ENCODE results near the gene PTGER2.

Gene PTGER2

GRCh38 chr14:52307905-52308304 is 6.2 kb upstream of the PTGER2 start:
- Histone ChIP-seq H3K27me3 (replicated peaks; ENCODE audit: control insufficient read depth, insufficient read depth, low read length) (no peaks in the 10 kb centered on the region), H3K4me1 (ENCODE audit: control insufficient read depth, insufficient read depth, low read length) (peaks cover 14% of the 10 kb centered on the region), H3K9ac (ENCODE audit: low read length) (no peak overlapping the region), H3K36me3 (ENCODE audit: control insufficient read depth, insufficient read depth, low read length, severe bottlenecking) (no peaks in the 10 kb centered on the region), H3K9me3 (ENCODE audit: control insufficient read depth, low read length) (no peaks in the 10 kb centered on the region), H3K4me3 (ENCODE audit: low read length) (no peak overlapping the region)
- no peak for DNase-seq (ENCODE audit: low read depth)

- peaks cover 15% of the 10 kb centered on the region for H3K4me1 ChIP-seq (ENCODE audit: control insufficient read depth, insufficient read depth, low read length)
- no peak overlapping the region for H3K4me3 ChIP-seq (ENCODE audit: low read length)
- no peaks in the 10 kb centered on the region for H3K9me3 ChIP-seq (ENCODE audit: control insufficient read depth, low read length)
- no peak for DNase-seq (ENCODE audit: low read depth)
- H3K27me3 ChIP-seq (replicated peaks; ENCODE audit: control insufficient read depth, insufficient read depth, low read length), result no peaks in the 10 kb centered on the region
- H3K9ac ChIP-seq (ENCODE audit: low read length), result no peak overlapping the region
- no peaks in the 10 kb centered on the region for H3K36me3 ChIP-seq (ENCODE audit: control insufficient read depth, insufficient read depth, low read length, severe bottlenecking)
Observed at GRCh38 chr14:52310541-52310940, 3.6 kb upstream of the PTGER2 start.

DNA sequence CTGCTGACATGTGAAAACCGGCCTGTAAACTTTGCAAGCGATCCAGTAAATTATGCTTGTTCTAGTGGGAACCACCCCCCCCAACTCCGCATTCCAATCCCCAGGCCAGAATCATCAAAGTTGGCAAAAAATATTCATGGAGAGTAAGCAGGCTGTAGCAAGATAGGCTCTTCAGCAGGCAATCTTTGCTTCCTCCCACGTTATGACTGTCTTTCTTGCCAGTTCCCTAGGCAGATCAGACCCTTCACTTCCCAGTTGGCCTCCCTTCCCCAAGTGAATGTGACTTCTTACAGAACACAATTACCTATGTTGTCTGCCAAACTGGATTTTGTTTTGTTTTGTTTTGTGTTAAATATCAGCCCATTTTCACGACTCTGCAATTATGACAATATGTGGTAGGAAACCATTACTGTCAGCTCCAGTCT is 1.2 kb upstream of the PTGER2 start:
- Histone ChIP-seq H3K4me1 (ENCODE audit: control insufficient read depth, insufficient read depth, low read length) (peaks cover 18% of the 10 kb centered on the region), H3K9me3 (ENCODE audit: control insufficient read depth, low read length) (no peaks in the 10 kb centered on the region), H3K27me3 (replicated peaks; ENCODE audit: control insufficient read depth, insufficient read depth, low read length) (no peaks in the 10 kb centered on the region), H3K9ac (ENCODE audit: low read length) (peak overlapping the region; percentile 84), H3K4me3 (ENCODE audit: low read length) (peak overlapping the region; percentile 88), H3K36me3 (ENCODE audit: control insufficient read depth, insufficient read depth, low read length, severe bottlenecking) (no peaks in the 10 kb centered on the region)
- no peak for DNase-seq (ENCODE audit: low read depth)

DNA sequence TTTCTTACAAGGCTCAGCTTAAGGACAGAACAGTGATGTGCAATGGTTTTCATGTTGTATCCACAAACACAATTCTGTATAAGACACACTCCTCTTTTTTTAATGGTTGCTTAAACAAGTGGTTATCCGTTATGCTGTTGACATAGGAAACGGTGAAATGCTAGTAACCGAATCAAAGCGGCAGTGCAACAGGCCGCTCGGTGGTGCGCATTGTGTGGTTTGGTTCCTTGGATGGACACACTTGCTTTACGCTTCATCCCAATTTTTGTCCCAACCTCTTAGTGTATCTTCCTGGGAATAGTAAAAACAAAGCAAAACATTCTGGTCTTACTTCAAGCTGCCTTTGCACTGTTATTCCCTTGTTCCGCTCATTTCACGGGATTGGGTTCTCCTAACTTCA is 650 bp upstream of the PTGER2 start:
- no peaks in the 10 kb centered on the region for H3K9me3 ChIP-seq (ENCODE audit: control insufficient read depth, low read length)
- DNase-seq (ENCODE audit: low read depth), result no peak
- H3K9ac ChIP-seq (ENCODE audit: low read length), result peak overlapping the region; percentile 84
- H3K4me3 ChIP-seq (ENCODE audit: low read length), result peak overlapping the region; percentile 88
- H3K36me3 ChIP-seq (ENCODE audit: control insufficient read depth, insufficient read depth, low read length, severe bottlenecking), result no peaks in the 10 kb centered on the region
- H3K27me3 ChIP-seq (replicated peaks; ENCODE audit: control insufficient read depth, insufficient read depth, low read length), result no peaks in the 10 kb centered on the region
- peaks cover 18% of the 10 kb centered on the region for H3K4me1 ChIP-seq (ENCODE audit: control insufficient read depth, insufficient read depth, low read length)

GRCh38 chr14:52314595-52315354 is 663 bp downstream of the PTGER2 start:
- H3K4me1 ChIP-seq (ENCODE audit: control insufficient read depth, insufficient read depth, low read length), result peaks cover 24% of the 10 kb centered on the region
- H3K9ac ChIP-seq (ENCODE audit: low read length), result peak overlapping the region; percentile 84
- no peaks in the 10 kb centered on the region for H3K9me3 ChIP-seq (ENCODE audit: control insufficient read depth, low read length)
- peak; percentile 56 for DNase-seq (ENCODE audit: low read depth)
- H3K4me3 ChIP-seq (ENCODE audit: low read length), result peak overlapping the region; percentile 88
- H3K27me3 ChIP-seq (replicated peaks; ENCODE audit: control insufficient read depth, insufficient read depth, low read length), result no peaks in the 10 kb centered on the region
- no peaks in the 10 kb centered on the region for H3K36me3 ChIP-seq (ENCODE audit: control insufficient read depth, insufficient read depth, low read length, severe bottlenecking)

DNA sequence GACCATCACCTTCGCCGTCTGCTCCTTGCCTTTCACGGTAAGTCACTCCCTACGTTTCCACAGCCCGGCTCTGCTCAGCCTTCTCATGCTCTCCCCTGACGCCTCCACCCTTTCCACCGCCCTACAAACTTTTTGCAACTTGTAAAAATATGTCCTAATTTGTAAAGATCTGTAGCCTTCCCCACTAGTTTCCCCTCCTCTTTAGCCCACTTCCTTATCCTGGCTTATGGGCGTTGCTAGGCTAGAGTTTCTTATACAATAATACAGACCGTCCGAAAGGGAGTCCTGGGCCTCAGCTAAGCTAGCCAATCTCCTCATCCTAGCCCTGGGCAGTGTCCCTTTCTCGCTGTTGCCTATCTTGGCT is 1.2 kb downstream of the PTGER2 start:
- Histone ChIP-seq H3K9ac (ENCODE audit: low read length) (peak overlapping the region; percentile 84), H3K4me1 (ENCODE audit: control insufficient read depth, insufficient read depth, low read length) (peaks cover 24% of the 10 kb centered on the region), H3K27me3 (replicated peaks; ENCODE audit: control insufficient read depth, insufficient read depth, low read length) (no peaks in the 10 kb centered on the region), H3K36me3 (ENCODE audit: control insufficient read depth, insufficient read depth, low read length, severe bottlenecking) (no peaks in the 10 kb centered on the region), H3K9me3 (ENCODE audit: control insufficient read depth, low read length) (no peaks in the 10 kb centered on the region), H3K4me3 (ENCODE audit: low read length) (peak overlapping the region; percentile 88)
- no peak for DNase-seq (ENCODE audit: low read depth)

DNA sequence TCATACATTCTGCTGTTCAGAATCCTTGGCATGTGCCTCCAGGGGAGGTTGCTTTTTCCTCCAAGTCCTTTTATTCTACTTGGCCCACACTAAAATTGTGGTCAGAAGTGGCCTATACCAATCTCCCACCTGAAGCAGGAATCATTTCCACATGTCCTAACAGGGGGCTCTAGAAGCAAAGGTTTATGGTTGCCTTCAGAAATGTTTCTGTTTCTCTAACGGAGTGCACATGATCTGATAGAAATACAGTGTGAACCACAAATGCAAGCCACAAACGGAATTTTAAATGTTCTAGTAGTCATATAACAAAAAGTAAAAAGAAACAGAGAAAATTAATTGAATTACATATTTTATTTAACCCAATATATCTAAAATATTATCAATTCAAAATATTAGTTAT is 4.0 kb downstream of the PTGER2 start:
- H3K27me3 ChIP-seq (replicated peaks; ENCODE audit: control insufficient read depth, insufficient read depth, low read length), result no peaks in the 10 kb centered on the region
- H3K9me3 ChIP-seq (ENCODE audit: control insufficient read depth, low read length), result peaks cover 9% of the 10 kb centered on the region
- DNase-seq (ENCODE audit: low read depth), result no peak

GRCh38 chr14:52318826-52319645 is 4.9 kb downstream of the PTGER2 start:
- Histone ChIP-seq H3K4me1 (ENCODE audit: control insufficient read depth, insufficient read depth, low read length) (peaks cover 9% of the 10 kb centered on the region), H3K9ac (ENCODE audit: low read length) (no peak overlapping the region), H3K4me3 (ENCODE audit: low read length) (no peak overlapping the region), H3K9me3 (ENCODE audit: control insufficient read depth, low read length) (peaks cover 9% of the 10 kb centered on the region), H3K36me3 (ENCODE audit: control insufficient read depth, insufficient read depth, low read length, severe bottlenecking) (no peaks in the 10 kb centered on the region), H3K27me3 (replicated peaks; ENCODE audit: control insufficient read depth, insufficient read depth, low read length) (no peaks in the 10 kb centered on the region)
- DNase-seq (ENCODE audit: low read depth), result no peak

More for the DNA sequence above, 4.0 kb downstream of the PTGER2 start:
- no peaks in the 10 kb centered on the region for H3K36me3 ChIP-seq (ENCODE audit: control insufficient read depth, insufficient read depth, low read length, severe bottlenecking)
- peaks cover 11% of the 10 kb centered on the region for H3K4me1 ChIP-seq (ENCODE audit: control insufficient read depth, insufficient read depth, low read length)
- no peak overlapping the region for H3K9ac ChIP-seq (ENCODE audit: low read length)
- peak overlapping the region; percentile 49 for H3K4me3 ChIP-seq (ENCODE audit: low read length)

DNA sequence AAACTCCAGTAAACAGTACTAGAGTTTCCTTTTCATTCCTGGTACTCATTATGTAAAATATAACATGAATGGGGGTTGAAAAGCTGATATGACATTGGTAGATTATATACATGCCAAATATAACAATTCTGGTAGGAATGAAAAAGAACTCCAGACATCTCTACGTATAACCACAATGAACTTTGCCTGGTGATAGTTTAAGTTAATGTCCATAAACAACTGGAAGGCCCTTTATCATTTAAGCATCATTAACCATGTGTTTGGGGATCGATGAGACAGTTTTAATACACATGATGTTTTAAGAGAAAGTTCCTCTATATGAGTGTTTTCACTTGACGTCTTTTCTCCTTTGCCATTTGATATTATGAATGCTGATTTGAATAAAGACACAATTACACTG is 5.8 kb downstream of the PTGER2 start:
- no peak for DNase-seq (ENCODE audit: low read depth)
- H3K9me3 ChIP-seq (ENCODE audit: control insufficient read depth, low read length), result peaks cover 9% of the 10 kb centered on the region
- no peak overlapping the region for H3K4me3 ChIP-seq (ENCODE audit: low read length)
- no peaks in the 10 kb centered on the region for H3K27me3 ChIP-seq (replicated peaks; ENCODE audit: control insufficient read depth, insufficient read depth, low read length)
- H3K9ac ChIP-seq (ENCODE audit: low read length), result no peak overlapping the region
- H3K4me1 ChIP-seq (ENCODE audit: control insufficient read depth, insufficient read depth, low read length), result peaks cover 9% of the 10 kb centered on the region
- no peaks in the 10 kb centered on the region for H3K36me3 ChIP-seq (ENCODE audit: control insufficient read depth, insufficient read depth, low read length, severe bottlenecking)

DNA sequence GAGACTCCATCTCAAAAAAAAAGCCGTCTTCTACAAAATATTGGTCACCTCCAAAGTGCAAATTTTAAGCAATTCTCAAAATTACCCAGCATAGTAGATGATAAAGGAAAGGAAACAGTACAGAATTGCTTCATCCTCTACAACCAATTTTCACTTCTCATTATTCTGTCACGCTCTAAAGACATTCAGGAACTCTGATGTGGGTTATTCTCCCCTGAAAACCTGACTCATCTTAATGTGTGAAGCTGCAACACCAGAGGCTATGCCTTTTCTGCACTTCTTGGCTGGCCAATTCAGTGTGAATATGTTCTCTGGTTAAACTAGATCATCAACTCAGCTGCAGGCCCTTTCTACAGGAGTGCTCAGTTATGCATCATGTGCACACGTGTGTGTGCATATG is 11.0 kb downstream of the PTGER2 start:
- no peaks in the 10 kb centered on the region for H3K27me3 ChIP-seq (replicated peaks; ENCODE audit: control insufficient read depth, insufficient read depth, low read length)
- peak; percentile 64 for DNase-seq (ENCODE audit: low read depth)
- H3K9me3 ChIP-seq (ENCODE audit: control insufficient read depth, low read length), result peaks cover 9% of the 10 kb centered on the region

GRCh38 chr14:52325630-52326029 is 11.5 kb downstream of the PTGER2 start:
- H3K27me3 ChIP-seq (replicated peaks; ENCODE audit: control insufficient read depth, insufficient read depth, low read length), result no peaks in the 10 kb centered on the region
- no peak for DNase-seq (ENCODE audit: low read depth)

More for the DNA sequence above, 11.0 kb downstream of the PTGER2 start:
- H3K9ac ChIP-seq (ENCODE audit: low read length), result no peak overlapping the region
- H3K4me3 ChIP-seq (ENCODE audit: low read length), result no peak overlapping the region
- no peaks in the 10 kb centered on the region for H3K36me3 ChIP-seq (ENCODE audit: control insufficient read depth, insufficient read depth, low read length, severe bottlenecking)
- H3K4me1 ChIP-seq (ENCODE audit: control insufficient read depth, insufficient read depth, low read length), result peaks cover 25% of the 10 kb centered on the region

More at GRCh38 chr14:52325630-52326029, 11.5 kb downstream of the PTGER2 start:
- Histone ChIP-seq H3K9ac (ENCODE audit: low read length) (no peak overlapping the region), H3K36me3 (ENCODE audit: control insufficient read depth, insufficient read depth, low read length, severe bottlenecking) (no peaks in the 10 kb centered on the region), H3K4me1 (ENCODE audit: control insufficient read depth, insufficient read depth, low read length) (peaks cover 25% of the 10 kb centered on the region), H3K4me3 (ENCODE audit: low read length) (no peak overlapping the region), H3K9me3 (ENCODE audit: control insufficient read depth, low read length) (peaks cover 9% of the 10 kb centered on the region)
